Neural cell (in vitro differentiated cells): ENCODE results near the gene ZNF891. TPM values are rescaled to one million over a fixed set of nuclear protein-coding genes. Genes with fewer than 3 reads are reported as not detected.

Experiments
- H2AFZ ChIP-seq: fragments of 200-600, 300-800 bp; sonication (generic), shearing (Covaris generic); 2 replicates; pipeline ENCODE4 v1.6.0; 2014; ENCODE audit warnings: low read depth, mild to moderate bottlenecking, antibody characterized with exemption, low read length, moderate library complexity
- H3F3A ChIP-seq: fragments of 200-600 bp; shearing (Covaris generic); 2 replicates; pipeline ENCODE4 v1.6.1; 2016; ENCODE audit warnings: mild to moderate bottlenecking, moderate library complexity, mixed read lengths, antibody characterized with exemption, low read length; ENCODE audit not compliant: insufficient read depth, poor library complexity, severe bottlenecking
- H3K27ac ChIP-seq: fragments of 200-600, 300-800 bp; sonication (generic), shearing (Covaris generic); 2 replicates; pipeline ENCODE4 v1.5.1; 2014; ENCODE audit warnings: mild to moderate bottlenecking, low read length, moderate library complexity
- H3K27me3 ChIP-seq: fragments of 300-800, 200-600 bp; sonication (generic), shearing (Covaris generic); 2 replicates; pipeline ENCODE4 v1.6.0; 2014; ENCODE audit warnings: mild to moderate bottlenecking, low read depth, low read length, moderate library complexity; ENCODE audit not compliant: insufficient read depth
- H3K36me3 ChIP-seq: fragments of 300-800, 200-600 bp; sonication (generic), shearing (Covaris generic); 2 replicates; pipeline ENCODE4 v1.5.1; 2014; ENCODE audit warnings: mild to moderate bottlenecking, antibody characterized with exemption, low read length, moderate library complexity; ENCODE audit not compliant: insufficient read depth
- H3K4me2 ChIP-seq: fragments of 300-800, 200-600 bp; sonication (generic), shearing (Covaris generic); 2 replicates; pipeline ENCODE4 v1.6.0; 2014; ENCODE audit warnings: mild to moderate bottlenecking, low read length
- H3K4me3 ChIP-seq: fragments of 300-800, 200-600 bp; sonication (generic), shearing (Covaris generic); 2 replicates; pipeline ENCODE4 v1.5.1; 2014; ENCODE audit warnings: mild to moderate bottlenecking, low read length, moderate library complexity
- H3K79me2 ChIP-seq: fragments of 200-600 bp; shearing (Covaris generic); replicated peaks from 2 replicates; pipeline ENCODE4 v1.6.0; 2014; ENCODE audit warnings: mild to moderate bottlenecking, low read length, moderate library complexity; ENCODE audit not compliant: insufficient read depth
- H3K9ac ChIP-seq: fragments of 300-800, 200-600 bp; sonication (generic), shearing (Covaris generic); 2 replicates; pipeline ENCODE4 v1.6.1; 2016; ENCODE audit warnings: mild to moderate bottlenecking, low read length, mixed read lengths
- H3K9me2 ChIP-seq: fragments of 200-600 bp; shearing (Covaris generic); 2 replicates; pipeline ENCODE4 v1.6.1; 2016; ENCODE audit warnings: mild to moderate bottlenecking, low read length, mixed read lengths; ENCODE audit not compliant: insufficient read depth
- H3K9me3 ChIP-seq: fragments of 200-600, 300-800 bp; sonication (generic), shearing (Covaris generic); 2 replicates; pipeline ENCODE4 v1.6.1; 2016; ENCODE audit warnings: mild to moderate bottlenecking, mixed run types, low read length, moderate library complexity, mixed read lengths
- H4K20me1 ChIP-seq: fragments of 200-600 bp; shearing (Covaris generic); 2 replicates; pipeline ENCODE4 v1.6.1; 2016; ENCODE audit warnings: mild to moderate bottlenecking, mixed run types; ENCODE audit not compliant: insufficient read depth
- CTCF ChIP-seq: fragments of 450-650 bp; IDR thresholded peaks from 2 replicates; pipeline ENCODE4 v1.5.1; 2014; ENCODE audit warnings: antibody characterized with exemption, mild to moderate bottlenecking, moderate library complexity; ENCODE audit not compliant: poor library complexity, severe bottlenecking
- EP300 ChIP-seq: fragments of 450-650 bp; conservative IDR thresholded peaks from 2 replicates; pipeline ENCODE4 v1.6.1; 2014; ENCODE audit warnings: antibody characterized with exemption, mild to moderate bottlenecking, moderate library complexity; ENCODE audit not compliant: poor library complexity, severe bottlenecking
- EZH2 ChIP-seq: fragments of 200-600, 300-800 bp; shearing (Covaris generic), sonication (generic); IDR thresholded peaks from 2 replicates; pipeline ENCODE4 v1.6.1; 2014; ENCODE audit warnings: antibody characterized with exemption, low read length, borderline replicate concordance, mild to moderate bottlenecking; ENCODE audit not compliant: insufficient read depth, poor library complexity, severe bottlenecking
- MXI1 ChIP-seq: fragments of 450-650 bp; conservative IDR thresholded peaks from 2 replicates; pipeline ENCODE4 v1.6.1; 2014; ENCODE audit warnings: antibody characterized with exemption, mild to moderate bottlenecking; ENCODE audit not compliant: poor library complexity, severe bottlenecking
- POLR2AphosphoS5 ChIP-seq: IDR thresholded peaks from 2 replicates; pipeline ENCODE4 v1.6.1; 2012
- RAD21 ChIP-seq: fragments of 450-650 bp; conservative IDR thresholded peaks from 2 replicates; pipeline ENCODE4 v1.6.1; 2014; ENCODE audit warnings: antibody characterized with exemption, mild to moderate bottlenecking, moderate library complexity
- REST ChIP-seq: IDR thresholded peaks from 2 replicates; pipeline ENCODE4 v1.6.1; 2012; ENCODE audit warnings: borderline replicate concordance
- SMC3 ChIP-seq: fragments of 450-650 bp; conservative IDR thresholded peaks from 2 replicates; pipeline ENCODE4 v1.6.1; 2014; ENCODE audit warnings: antibody characterized with exemption, mild to moderate bottlenecking, moderate library complexity; ENCODE audit not compliant: poor library complexity
- TAF1 ChIP-seq: IDR thresholded peaks from 2 replicates; pipeline ENCODE4 v1.6.1; 2012; ENCODE audit warnings: low read depth
- polyA plus RNA-seq: library from polyadenylated mRNA; depleted of rRNA; stranded (reverse); fragments of >200 nt; gene quantifications from 2 replicates; pipeline ENCODE4 v1.2.3, GENCODE V29; 2014

ZNF891 gene
- polyA plus RNA-seq, 1 donor from 2014 or later, result 9.4 TPM

GRCh38 chr12:133135747-133136146, 5.7 kb upstream of the ZNF891 start:
- no peak for TF ChIP-seq MXI1
- TF ChIP-seq POLR2AphosphoS5, result no peak
- no peak for TF ChIP-seq EP300
- no peak for TF ChIP-seq REST
- no peak for TF ChIP-seq CTCF
- TF ChIP-seq EZH2, result no peak
- no peak for TF ChIP-seq TAF1
- no peak for TF ChIP-seq SMC3
- no peak for TF ChIP-seq RAD21
- Histone ChIP-seq H3K27ac (no peak overlapping the region), H3K27me3 (no peaks in the 10 kb centered on the region), H3F3A (no peaks in the 10 kb centered on the region), H3K9me2 (no peaks in the 10 kb centered on the region), H3K36me3 (peaks cover 50% of the 10 kb centered on the region), H3K4me2 (no peak overlapping the region), H2AFZ (no peak overlapping the region), H3K4me3 (no peak overlapping the region), H3K9me3 (peaks cover 47% of the 10 kb centered on the region), H3K9ac (no peak overlapping the region), H4K20me1 (no peaks in the 10 kb centered on the region), H3K79me2 (peaks cover 52% of the 10 kb centered on the region)

GRCh38 chr12:133130808-133131128, 694 bp upstream of the ZNF891 start:
- Histone ChIP-seq H3K27me3 (no peaks in the 10 kb centered on the region), H3K36me3 (peaks cover 35% of the 10 kb centered on the region), H2AFZ (peak overlapping the region; percentile 93)

More at GRCh38 chr12:133130808-133131128, 694 bp upstream of the ZNF891 start:
- H3K79me2 ChIP-seq, result peaks cover 58% of the 10 kb centered on the region
- H3F3A ChIP-seq, result no peaks in the 10 kb centered on the region
- H3K9ac ChIP-seq, result peak overlapping the region; percentile 94
- H4K20me1 ChIP-seq, result no peaks in the 10 kb centered on the region
- H3K27ac ChIP-seq, result peak overlapping the region; percentile 98
- TF ChIP-seq REST (peak; percentile 3), EP300 (no peak), CTCF (no peak), POLR2AphosphoS5 (no peak)
- peaks cover 23% of the 10 kb centered on the region for H3K9me3 ChIP-seq
- no peaks in the 10 kb centered on the region for H3K9me2 ChIP-seq
- peak overlapping the region; percentile 77 for H3K4me2 ChIP-seq
- peak overlapping the region; percentile 99 for H3K4me3 ChIP-seq
